ENCODE measurements around the gene XRCC3. TPM values are rescaled to one million over a fixed set of nuclear protein-coding genes. Genes with fewer than 3 reads are reported as not detected.
A peak's percentile ranks its signal among the peaks of the same experiment; 100 is the strongest.

The XRCC3 gene
- total RNA-seq, 6 donors from 2014 or later, result 2.4 to 16.8 (median 5.8) TPM

DNA sequence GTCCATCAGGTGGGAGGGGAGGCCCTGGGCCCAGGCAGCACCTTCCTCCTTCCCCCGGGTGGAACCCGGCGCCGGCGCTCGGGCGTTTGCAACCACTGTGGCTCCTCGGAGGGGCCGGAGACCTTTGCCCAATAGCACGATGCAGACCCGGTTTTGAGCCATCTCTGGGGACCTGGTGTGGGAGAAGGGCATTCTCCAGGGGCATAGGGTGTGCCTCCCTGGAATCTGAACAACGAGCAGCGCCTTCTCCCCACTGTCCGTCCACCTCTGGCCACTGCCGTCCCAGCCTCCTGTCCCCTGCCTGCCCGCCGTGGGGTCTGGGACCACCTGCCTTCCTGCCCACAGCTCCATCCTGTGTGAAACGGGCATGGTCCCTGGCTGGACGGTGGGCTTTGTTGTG lies 12.9 kb upstream of the XRCC3 start:
- ATAC-seq (ENCODE audit: low FRiP score in 2 of 2), result no peak
- WGBS, 2 donors, result 77 to 80% methylated on average over 17 to 18 of the region's 19 CpGs

GRCh38 chr14:103727313-103727980 lies 12.2 kb upstream of the XRCC3 start:
- WGBS, 2 donors, result 81 to 88% methylated on average over 23 to 52 of the region's 53 CpGs
- Histone ChIP-seq H3K9me3 (no peaks in the 10 kb centered on the region), H3K27ac (peak overlapping the region in 1 of 4 donors; percentile 2), H3K36me3 (peaks cover 7 to 42% (median 26%) of the 10 kb centered on the region in 4 donors), H3K27me3 (no peaks in the 10 kb centered on the region), H3K4me3 (no peak overlapping the region), H3K4me1 (peaks cover 16 to 41% (median 25%) of the 10 kb centered on the region in 4 donors)
- DNase-seq, result peak; percentile 75 to 89
- ATAC-seq (ENCODE audit: low FRiP score in 2 of 2), result peak; percentile 13 to 50
- TF ChIP-seq CTCF (IDR thresholded peaks at IDR 0.05) (peak in 4 of 6 experiments; percentile 16 to 57 (median 34)), POLR2AphosphoS5 (IDR thresholded peaks at IDR 0.05) (no peak), EP300 (IDR thresholded peaks at IDR 0.05) (no peak), POLR2A (IDR thresholded peaks at IDR 0.05) (no peak)

More for the DNA sequence above, 12.9 kb upstream of the XRCC3 start:
- Histone ChIP-seq H3K4me1 (peaks cover 14 to 35% (median 20%) of the 10 kb centered on the region in 4 donors), H3K9me3 (no peaks in the 10 kb centered on the region), H3K4me3 (no peak overlapping the region), H3K36me3 (peaks cover 12 to 49% (median 30%) of the 10 kb centered on the region in 4 donors), H3K27ac (no peak overlapping the region), H3K27me3 (no peaks in the 10 kb centered on the region)
- no peak for TF ChIP-seq POLR2A (IDR thresholded peaks at IDR 0.05)
- no peak for TF ChIP-seq CTCF (IDR thresholded peaks at IDR 0.05)
- peak in 1 of 2 donors; percentile 82 for DNase-seq

DNA sequence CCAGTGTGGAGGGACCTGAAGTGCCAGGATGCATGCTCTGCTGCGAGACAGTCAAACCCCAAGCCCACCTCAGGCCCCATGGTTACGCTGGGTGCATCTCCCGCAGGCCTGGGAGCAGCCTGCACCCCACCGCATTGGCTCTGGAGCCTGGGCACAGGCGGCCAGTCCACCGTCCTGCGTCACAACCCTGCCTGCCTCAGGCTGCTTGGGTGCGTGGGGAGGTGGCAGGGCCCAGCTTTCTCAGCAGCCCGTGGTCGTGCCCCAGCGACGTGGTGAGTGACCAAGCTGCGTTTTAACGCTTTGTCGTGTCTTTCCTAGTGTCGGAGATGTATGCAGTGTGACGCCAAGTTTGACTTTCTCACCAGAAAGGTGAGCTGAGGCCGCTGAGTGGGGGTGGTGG lies 11.2 kb upstream of the XRCC3 start:
- ATAC-seq (ENCODE audit: low FRiP score in 2 of 2), result no peak
- Histone ChIP-seq H3K4me3 (no peak overlapping the region), H3K9me3 (no peaks in the 10 kb centered on the region), H3K27ac (no peak overlapping the region), H3K27me3 (no peaks in the 10 kb centered on the region), H3K36me3 (peaks cover 7 to 34% (median 21%) of the 10 kb centered on the region in 4 donors), H3K4me1 (peaks cover 16 to 41% (median 25%) of the 10 kb centered on the region in 4 donors)
- TF ChIP-seq POLR2A (IDR thresholded peaks at IDR 0.05), result no peak
- no peak for TF ChIP-seq CTCF (IDR thresholded peaks at IDR 0.05)
- TF ChIP-seq POLR2AphosphoS5 (IDR thresholded peaks at IDR 0.05), result no peak
- no peak for TF ChIP-seq EP300 (IDR thresholded peaks at IDR 0.05)
- peak in 1 of 2 donors; percentile 70 for DNase-seq
- WGBS, 2 donors, result 92 to 99% methylated on average over 16 to 18 of the region's 18 CpGs

DNA sequence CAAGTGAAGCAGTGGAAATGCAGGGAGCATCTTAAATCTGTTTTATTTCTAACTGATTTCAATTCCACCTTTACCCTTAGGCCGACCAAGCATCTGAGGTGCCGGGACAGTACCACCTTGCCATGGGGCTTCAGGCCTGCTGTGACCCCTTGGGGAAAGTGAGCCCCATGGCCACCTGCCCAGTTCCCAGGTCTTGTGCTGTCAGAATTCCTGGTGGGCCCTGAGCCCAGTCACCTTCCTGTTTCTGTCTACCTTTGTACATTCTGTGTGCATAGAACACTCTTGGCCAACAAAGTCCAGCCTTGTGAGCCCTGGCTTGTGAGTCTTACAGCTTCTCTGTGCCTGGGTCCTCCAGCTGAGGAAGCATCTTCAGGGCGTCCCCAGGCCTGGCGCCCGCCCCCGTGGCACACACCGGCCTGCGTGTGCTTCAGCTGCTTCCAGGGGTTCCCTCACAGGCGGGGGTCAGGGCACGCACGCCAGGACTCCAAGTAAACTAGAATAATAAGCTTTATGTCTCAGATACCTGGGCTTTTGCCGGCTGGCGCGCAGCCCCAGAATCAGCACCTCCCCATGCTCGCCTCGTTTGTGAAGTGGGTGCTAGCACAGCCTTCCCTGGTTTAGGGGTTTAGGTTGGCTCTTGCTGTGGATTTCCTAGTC lies 10.6 kb upstream of the XRCC3 start:
- ATAC-seq (ENCODE audit: low FRiP score in 2 of 2) (no peak), DNase-seq (peak in 1 of 2 donors; percentile 68)
- Histone ChIP-seq H3K4me3 (no peak overlapping the region), H3K27me3 (no peaks in the 10 kb centered on the region), H3K9me3 (no peaks in the 10 kb centered on the region), H3K36me3 (peaks cover 7 to 34% (median 21%) of the 10 kb centered on the region in 4 donors), H3K27ac (no peak overlapping the region), H3K4me1 (peaks cover 16 to 45% (median 25%) of the 10 kb centered on the region in 4 donors)
- 95 to 96% methylated on average over 9 to 16 of the region's 16 CpGs for WGBS, 2 donors
- no peak for TF ChIP-seq POLR2AphosphoS5 (IDR thresholded peaks at IDR 0.05)
- TF ChIP-seq CTCF (IDR thresholded peaks at IDR 0.05), result no peak
- TF ChIP-seq POLR2A (IDR thresholded peaks at IDR 0.05), result no peak
- no peak for TF ChIP-seq EP300 (IDR thresholded peaks at IDR 0.05)

Data from upper lobe of left lung (tissue), 6 donors.